HG03103 (cell line): ENCODE measurements around the gene EVC.

Experiments used
- ATAC-seq: cut with Tn5 transposase; IDR thresholded peaks from one replicate; pipeline ENCODE4 v1.9.1; 2021; ENCODE audit warnings: low read depth; ENCODE audit not compliant: unreplicated experiment

The EVC gene

DNA sequence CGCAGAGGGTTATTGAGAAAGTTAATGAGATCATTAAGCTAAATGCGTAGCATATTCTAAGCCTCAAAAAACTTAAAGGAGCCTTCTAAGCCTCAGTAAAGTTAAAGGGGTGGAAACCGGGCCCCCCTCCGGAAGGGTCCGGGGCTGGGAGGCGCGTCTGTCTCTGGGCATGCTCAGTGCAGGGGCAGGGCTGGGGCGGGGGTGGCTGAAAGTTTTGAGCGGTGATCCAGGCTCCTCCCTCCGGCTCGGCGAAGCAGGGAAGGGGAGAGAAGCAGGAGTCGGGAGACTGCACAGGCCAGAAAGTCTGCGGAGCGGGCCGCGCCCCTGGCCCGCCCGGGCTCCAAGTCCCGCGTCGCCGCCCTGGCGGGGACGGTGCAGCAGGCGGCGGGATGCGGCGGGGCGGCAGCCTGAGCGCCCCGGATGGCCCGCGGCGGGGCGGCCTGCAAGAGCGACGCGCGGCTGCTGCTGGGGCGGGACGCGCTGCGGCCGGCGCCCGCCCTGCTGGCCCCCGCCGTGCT lies at the start of gene EVC:
Gene EVC (plus strand): TSS at position 241 of the 518 bp plus-strand sequence. CDS start 180 bp downstream, at position 421.
- ATAC-seq, result no peak

DNA sequence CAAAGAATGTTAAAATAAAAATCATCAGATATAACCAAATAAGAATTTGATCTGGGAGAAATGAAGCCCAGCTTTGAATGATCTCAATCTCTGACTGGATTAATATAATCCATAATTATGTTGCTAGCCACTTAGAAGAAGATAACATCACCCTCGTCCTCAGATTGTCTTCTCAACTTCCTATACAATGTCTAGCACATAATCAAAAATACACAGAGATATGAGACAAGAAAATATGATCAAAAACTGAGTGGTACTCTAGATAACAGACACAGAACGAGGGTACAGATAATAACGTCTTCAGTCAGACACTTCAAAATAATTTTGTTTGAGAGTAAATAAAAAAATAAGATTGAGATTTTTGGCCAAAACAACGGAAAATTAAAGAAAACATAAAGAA lies 49.8 kb upstream of the EVC start:
- ATAC-seq, result no peak

DNA sequence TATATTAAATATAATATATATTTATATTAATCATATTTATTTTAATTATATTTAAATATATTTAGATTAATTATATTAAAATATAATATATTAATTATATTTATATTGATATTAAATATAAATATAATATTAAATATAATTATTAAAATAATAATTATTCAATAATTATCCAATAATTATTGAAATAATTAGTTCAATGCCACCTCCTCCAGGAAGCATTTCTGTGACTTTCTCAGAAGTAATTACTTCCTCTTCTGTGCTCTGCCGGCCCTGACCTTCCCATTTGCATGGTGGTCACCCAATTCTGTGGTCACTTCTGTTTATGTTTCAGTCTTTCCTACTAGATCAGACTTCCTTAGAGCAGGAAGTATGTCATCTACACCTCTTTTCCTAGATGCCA lies 48.4 kb upstream of the EVC start:
- ATAC-seq, result no peak

DNA sequence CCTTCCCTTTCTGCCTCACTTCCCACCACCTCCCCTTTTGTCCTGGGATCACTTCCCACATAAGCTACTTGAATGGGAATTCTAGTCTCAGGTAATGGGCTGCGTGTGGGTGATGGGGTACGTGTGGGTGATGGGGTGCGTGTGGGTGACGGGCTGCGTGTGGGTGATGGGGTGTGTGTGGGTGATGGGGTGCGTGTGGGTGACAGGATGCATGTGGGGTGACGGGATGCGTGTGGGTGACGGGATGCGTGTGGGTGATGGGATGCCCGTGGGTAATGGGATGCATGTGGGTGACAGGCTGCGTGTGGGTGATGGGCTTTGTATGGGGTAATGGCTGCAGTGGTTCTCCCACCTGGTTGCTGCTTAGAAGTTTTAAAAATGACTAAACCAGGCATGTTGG lies 46.2 kb upstream of the EVC start:
- no peak for ATAC-seq

DNA sequence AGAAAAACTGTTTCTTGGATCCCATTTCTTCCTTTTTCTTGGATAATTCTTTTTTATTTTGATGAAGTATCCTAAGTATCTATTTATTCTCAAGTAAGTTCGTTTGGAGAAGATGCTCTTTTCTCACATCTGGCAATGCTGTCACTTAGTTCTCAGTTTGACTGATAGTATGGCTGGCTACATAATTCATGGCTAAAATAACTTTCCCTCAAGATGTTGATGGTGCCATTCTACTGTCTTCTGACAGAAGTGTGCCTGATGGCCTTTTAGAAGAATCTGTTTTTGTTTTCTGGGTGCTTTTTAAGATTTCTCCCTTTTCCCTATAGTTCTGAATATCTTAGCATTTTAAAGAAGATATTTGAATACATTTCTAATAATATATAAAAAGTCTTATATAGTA lies 44.3 kb upstream of the EVC start:
- ATAC-seq, result no peak

DNA sequence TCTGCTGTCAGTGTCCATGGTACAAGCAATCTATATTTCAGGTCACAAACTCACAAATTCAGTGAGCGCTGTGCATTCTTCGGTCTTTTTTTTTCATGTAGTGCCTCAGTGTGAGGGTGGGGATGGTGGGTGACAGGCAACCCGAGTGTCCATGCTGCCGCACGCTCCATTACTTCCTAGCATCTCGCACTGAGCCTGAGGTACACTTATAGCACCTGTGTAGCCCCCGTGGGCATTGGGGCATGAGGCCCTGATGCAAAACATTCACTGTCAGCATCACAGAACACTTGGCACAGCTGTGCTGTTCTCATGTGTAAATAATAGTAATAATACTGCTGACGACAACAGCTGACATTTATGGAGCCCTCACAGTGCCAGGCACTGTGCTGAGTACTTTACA lies 34.2 kb upstream of the EVC start:
- ATAC-seq, result no peak

DNA sequence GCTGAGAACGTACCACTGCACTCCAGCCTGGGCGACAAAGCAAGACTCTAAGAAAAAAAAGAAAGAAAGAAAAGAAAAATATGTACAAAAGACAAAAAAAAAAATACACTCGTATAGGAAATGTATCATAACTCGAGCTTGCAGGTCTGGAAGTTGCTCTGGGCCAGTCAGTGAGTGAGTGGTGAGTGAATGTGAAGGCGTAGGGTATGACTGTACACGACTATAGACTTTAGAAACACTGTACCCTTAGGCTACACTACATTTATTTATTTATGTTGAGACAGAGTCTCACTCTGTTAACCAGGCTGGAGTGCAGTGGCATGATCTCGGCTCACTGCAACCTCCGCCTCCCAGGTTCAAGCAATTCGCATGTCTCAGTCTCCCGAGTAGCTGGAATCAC lies 32.0 kb upstream of the EVC start:
- no peak for ATAC-seq

DNA sequence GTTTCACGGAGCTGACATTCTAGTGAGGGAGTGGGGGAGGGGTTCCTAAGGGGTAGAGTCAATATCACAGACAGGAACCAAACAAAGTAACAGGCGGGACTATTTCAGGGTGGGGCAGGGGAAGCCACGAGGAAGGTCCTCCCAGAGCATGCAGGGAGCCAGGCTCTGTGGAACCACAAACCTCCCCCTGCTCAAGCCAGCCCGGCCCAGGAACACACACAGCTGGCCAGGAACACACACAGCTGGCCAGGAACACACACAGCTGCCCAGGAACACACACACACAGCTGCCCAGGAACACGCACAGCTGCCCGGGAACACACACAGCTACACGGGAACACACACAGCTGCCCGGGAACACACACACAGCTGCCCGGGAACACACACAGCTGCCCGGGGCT lies 27.4 kb upstream of the EVC start:
- no peak for ATAC-seq

DNA sequence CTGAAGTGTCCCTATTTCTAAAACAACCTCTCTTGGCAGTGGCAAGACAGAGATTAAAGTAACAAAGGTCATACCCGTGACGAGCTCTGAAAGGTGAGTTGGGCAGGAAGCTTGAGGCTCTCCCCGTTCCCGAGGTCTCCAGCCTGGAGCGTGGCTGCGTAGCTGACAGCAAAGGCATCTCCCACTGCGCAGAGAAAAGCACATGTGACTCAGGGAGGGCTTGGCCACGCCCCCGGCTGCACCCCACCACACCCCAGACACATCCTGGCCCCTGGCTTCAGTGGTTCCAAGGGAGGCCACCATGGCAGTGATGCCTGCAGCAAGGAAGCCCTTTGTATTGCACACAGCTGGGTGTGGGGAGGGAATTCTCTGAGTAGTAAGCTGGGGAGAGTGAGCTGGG lies 25.7 kb upstream of the EVC start:
- ATAC-seq, result no peak

DNA sequence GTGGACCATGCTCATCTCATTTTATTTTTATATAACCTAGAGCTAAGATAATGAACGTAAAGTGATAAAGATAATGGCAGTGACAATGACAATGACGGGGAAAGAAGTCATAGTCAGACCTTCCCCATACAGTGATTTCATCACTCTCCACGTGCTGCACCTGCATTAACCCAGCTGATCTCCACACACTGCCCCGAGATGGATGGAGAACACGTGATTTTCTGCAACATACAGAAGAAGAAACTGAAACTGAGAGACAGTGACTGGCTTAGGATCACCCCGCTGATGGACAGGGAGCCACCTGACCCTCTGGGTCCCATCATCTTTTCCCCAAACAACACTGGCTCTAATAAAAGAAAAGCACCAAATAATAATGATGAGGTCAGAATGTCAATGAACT lies 24.7 kb upstream of the EVC start:
- ATAC-seq, result no peak

DNA sequence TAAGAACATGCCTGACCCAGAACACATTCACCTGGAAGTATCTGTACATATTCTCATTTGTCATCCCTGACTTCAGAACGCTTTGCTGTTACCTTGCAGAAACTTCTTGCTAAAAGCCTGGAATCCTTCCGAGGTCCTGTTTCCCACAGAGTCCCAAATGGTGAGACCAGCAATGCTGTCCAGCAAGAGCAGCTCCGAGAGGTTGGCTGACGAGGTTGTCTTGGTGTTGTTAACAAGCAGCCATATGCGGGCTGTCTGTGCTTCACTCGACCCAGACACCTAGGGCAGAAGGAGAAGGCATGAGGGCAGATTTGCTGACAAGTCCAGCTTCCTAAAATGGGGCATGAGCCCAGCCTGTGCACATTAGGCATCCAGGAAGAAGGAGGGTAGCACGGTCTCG lies 21.9 kb upstream of the EVC start:
- ATAC-seq, result no peak

DNA sequence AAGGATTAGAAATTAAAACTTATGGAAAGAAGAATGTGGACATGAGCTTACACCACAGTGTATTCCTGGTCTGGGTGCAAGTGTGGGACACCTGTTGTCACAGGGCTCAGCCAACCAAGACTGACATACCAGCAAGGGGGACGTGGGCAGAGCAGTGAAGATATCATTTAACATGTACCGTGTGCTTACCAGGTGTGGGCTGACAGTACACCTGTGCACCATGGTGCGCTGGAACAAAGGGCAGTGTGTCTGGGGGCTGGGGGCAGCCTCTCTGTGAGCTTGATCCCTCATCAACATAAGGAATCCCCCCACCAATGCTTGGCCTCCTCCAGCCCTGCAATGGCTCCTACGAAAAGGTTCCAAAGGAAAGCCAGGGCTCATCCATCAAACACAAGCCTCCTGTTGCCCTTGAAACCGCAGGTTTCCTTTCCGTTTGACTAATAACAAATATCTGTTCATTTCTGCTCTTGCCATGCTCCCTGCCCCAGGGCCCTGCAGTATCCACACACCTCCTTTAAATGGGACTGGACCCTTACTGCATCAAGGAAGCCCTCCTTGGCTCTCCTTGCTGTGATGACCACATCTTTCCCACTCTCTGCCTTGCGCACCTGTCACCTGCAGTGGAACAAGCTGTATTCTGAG lies 19.4 kb upstream of the EVC start:
- no peak for ATAC-seq

DNA sequence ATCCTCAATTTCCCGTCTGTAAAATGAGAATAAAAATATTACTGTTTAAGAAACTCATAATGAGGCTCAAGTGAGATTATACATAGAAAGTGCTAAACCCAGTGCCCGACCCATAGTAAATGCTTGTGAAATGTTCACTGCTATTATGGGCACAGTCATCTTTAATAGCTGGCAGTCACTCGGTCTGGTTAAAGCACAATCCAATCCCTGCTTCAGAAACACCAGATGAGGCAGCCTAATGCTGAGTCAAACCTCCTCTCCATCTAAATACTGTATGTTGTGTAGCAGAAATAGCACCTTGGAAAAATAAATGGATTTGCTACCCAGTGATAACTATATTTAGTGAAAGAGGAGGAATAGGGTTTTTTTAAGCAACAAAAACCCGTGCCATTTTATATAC lies 17.1 kb upstream of the EVC start:
- ATAC-seq, result no peak

DNA sequence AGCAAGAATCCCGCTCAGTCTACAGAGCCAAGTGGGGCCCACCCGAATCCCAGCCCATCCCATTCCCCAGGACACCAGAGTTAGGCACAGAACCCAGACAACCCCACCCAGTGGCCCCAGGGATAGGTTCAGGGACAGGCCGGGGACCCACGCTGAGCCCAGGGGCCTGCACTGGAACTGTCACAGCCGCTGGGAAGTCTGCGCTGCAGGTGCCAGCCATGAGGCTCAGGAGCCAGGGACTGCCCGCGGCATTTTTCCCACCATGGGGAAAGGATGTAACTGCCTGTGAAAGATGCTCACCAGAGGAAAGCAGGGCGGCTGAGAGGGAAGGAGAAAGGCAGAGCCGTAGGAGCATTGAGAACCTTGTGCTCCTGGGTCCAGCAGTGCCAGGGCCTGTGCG lies 14.7 kb upstream of the EVC start:
- ATAC-seq, result no peak

DNA sequence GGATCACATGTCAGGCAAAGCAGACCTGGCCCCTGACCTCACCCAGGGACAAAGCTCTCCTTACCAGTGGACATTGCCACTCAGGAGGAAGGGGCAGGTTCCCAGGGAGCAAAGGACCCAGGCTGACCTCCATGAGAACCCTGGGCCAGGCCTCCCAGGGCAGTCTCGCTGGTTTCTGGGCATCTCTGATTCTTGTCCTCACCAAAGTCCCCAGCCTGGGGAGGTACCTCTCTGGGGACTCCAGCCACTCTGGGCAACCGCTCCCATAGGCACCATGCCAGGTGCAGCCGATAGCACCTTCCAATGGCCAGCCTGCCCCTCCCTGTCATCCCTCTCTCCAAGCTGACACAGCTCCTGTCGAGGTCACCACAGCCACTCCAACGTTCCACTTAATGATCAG lies 10.5 kb upstream of the EVC start:
- ATAC-seq, result no peak

DNA sequence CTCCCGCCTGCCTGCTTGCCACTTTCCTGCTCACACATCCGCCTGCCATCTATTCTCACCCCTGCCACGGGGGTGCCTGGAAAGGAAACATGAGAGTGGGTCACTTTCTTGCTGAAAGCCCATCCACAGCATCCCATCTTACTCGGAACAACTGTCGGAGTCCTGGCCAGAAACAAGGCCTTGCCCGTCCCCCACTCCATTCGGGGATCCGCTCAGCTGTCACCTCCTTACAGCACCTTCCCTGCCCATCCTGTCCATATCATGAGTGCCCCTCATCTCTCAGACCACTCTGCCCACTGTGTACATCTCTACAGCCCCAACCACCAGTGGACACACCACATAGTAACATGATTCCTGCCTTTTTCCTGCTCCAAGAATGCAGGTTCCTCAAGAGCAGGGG lies 9.0 kb upstream of the EVC start:
- ATAC-seq, result no peak

DNA sequence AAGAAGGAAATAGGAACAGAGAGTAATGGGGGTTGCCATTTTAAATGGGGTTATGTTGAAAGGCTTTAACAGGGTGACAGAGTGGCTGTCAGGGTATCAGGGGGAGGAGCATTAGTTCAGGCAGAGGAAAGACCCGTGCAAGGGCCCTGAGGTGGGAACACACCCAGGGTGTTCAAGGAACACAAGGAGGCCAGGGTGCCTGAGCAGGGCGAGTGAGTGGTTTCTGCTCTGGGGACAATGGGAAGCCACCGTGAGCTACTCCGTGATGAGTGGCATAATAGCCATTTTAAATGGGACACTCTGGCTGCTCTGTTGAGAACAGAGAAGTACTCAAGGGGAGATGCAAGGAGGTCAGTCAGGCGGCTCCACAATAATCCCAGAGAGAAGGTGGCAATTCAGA lies 7.2 kb upstream of the EVC start:
- ATAC-seq, result no peak

DNA sequence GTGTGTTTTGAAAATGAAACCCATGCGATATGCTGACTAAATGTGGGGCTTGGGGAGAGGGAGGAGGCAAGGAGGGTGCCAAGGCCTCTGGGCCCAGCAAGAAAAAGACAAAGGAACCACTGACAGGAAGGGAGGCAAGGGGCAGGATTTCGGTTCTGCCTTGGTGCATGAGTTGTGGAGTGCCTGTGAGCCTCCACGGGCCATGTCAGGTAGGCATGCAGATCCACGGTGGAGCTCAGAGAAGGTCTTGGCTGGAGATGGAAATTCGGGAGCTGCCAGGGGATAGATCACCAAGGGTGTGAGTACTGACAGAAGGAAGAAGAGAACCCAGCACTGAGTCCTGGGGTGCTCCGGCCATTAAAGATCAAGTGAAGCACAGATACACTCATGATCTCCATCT lies 6.7 kb upstream of the EVC start:
- ATAC-seq, result no peak

DNA sequence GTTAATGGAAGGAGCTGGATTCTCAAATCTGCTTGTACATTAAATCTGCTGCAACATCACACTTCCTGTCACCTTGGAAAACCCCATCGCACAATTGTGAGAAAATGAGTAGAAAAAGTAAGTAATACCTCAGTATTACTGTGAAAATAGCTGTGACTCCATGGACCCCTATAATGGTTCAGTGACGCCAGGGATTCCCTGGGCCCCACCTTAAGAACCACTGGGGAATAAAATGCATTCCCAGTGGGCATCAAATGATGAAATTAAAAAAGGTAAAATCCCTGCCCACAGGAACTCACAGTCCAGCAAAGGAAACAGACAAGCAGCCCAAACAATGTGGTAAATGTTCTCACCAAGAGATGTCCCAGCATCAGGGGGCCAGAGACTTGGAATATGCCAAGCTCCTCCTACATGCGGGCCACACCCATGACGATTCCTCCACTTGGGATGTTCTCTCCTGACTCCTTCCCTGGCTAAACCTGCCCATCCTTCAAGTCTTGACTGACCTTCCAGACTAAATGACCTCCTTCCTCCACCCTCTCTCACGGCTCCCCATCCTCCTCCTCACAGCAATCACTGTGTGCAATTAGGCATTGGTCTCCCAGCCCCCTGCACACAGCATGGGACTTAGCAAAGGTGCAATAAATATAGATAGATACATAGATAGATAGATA lies 5.2 kb upstream of the EVC start:
- no peak for ATAC-seq

DNA sequence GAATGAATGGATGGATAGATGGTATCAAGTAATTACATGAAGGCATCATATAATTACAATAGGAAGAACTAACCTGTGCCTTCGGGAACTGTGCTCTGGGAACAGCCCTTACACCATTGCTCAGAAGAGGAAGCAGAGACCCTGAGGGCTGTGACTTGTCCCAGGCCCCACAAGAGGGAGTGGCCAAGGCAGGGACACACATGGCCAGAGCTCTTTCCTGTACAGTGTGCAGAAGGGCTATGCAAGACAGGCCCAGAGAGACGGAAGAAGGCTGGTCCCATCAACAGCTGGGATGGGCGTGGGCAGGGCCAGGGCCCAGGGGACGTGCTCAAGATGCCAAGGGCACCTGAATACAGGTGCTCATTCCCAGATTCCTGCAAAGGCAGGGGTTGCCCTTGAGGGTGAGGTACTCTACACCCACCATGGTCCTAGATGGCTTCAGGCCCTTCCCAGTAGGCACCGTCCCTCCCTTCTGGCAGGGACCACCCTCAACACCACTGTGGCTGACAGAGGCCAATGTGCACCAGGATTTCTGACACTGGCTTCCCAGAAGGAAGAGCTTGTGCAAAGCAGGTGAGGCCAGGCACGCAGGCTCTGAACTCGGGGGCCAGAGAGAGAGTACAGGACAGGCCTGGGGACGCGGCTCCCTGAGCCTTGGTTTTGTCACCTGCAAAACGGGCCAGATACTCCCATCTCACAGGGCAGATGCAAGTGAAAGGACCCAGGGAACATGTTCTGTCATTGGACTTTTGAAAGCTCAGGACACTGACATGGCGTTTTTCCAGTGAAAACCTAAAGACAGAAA lies 4.3 kb upstream of the EVC start:
- no peak for ATAC-seq

DNA sequence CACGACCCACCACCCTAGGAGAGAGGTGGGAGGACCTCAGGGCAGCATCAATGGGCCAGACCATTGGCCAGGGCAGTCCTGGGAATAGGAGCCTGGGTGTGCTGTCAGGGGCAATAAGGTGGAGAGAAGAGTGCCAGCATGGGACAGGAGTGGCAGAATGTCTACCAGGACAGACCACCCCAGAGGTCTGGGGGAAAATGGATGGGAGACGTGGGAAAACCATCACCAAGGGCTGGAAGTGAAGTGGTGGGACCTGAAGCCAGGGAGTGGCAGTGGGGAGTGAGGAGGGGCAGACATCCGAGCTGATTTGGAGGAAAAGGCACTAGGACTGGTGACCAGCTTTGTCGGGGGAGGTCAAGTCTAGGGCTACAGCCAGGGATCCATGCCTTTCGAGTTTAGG lies 3.6 kb upstream of the EVC start:
- ATAC-seq, result no peak
